ENCODE results near the gene PATE3. TPM values are rescaled to one million over a fixed set of nuclear protein-coding genes. Genes with fewer than 3 reads are reported as not detected.

Gene PATE3, protein sequence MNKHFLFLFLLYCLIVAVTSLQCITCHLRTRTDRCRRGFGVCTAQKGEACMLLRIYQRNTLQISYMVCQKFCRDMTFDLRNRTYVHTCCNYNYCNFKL
- polyA plus RNA-seq (ENCODE audit: low read depth in 6 of 6), result not detected

DNA sequence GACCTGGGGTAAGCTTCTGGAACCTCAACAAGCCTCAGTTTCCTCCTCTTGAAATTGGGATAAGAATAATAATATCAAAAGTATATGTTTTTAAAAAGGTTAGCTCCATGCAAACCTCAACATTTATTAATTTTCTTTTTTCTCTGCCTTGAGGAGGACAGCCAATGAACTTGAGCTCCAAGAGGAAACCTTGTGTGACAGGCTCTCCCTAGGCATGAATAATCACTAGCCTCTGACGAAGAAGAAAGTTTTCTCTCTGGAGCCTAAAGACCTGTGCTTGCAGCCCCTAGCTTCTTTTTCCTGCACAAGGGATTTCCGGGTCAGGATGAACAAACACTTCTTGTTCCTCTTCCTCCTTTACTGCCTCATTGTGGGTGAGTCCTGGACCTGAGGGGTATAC, at the start of gene PATE3:
Gene PATE3, plus strand, starts transcription at position 301 of the 400 bp plus-strand sequence. Its CDS starts 25 bp downstream, at position 326.
- no peak within 1 kb of the TSS for H3K4me3 Mint-ChIP-seq

DNA sequence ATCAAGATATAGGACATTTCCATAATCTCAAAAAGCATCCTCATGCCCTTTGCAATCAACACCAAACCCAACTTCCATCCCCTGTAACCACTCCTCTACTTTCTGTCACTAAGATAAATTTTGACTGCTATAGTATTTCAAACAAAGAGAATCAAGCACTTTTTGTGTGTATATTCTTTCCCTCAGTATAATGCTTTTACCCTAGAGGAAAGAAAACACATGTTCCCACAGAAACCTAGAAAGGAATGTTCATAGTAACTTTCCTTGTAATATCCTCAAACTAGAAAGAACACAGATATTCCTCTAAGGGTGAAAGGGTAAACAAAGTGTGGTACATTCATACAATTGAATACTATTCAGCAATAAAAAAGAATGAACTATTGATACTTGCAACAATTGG, 47.3 kb upstream of the PATE3 start:
- Mint-ChIP-seq H3K27ac (no peak overlapping the region), H3K27me3 (peaks cover 0 to 18% (median 8%) of the 10 kb centered on the region in 3 donors), H3K4me3 (no peak overlapping the region), H3K4me1 (no peaks in the 10 kb centered on the region), H3K9me3 (peaks cover 0 to 26% (median 11%) of the 10 kb centered on the region in 7 donors), H3K36me3 (peaks cover 0 to 8% of the 10 kb centered on the region in 2 donors)
- ATAC-seq (ENCODE audit: low read depth in 2 of 2) (no peak), DNase-seq (no peak)

More for the DNA sequence above, at the start of gene PATE3:
- ATAC-seq (ENCODE audit: low read depth in 2 of 2) (no peak), DNase-seq (no peak)
- Mint-ChIP-seq H3K4me1 (no peaks in the 10 kb centered on the region), H3K36me3 (no peaks in the 10 kb centered on the region), H3K9me3 (peaks cover 4 to 17% (median 12%) of the 10 kb centered on the region in 7 donors), H3K27me3 (peaks cover 4 to 27% (median 15%) of the 10 kb centered on the region in 3 donors), H3K27ac (peak within 1 kb of the TSS in 1 of 6 donors; percentile 27)

DNA sequence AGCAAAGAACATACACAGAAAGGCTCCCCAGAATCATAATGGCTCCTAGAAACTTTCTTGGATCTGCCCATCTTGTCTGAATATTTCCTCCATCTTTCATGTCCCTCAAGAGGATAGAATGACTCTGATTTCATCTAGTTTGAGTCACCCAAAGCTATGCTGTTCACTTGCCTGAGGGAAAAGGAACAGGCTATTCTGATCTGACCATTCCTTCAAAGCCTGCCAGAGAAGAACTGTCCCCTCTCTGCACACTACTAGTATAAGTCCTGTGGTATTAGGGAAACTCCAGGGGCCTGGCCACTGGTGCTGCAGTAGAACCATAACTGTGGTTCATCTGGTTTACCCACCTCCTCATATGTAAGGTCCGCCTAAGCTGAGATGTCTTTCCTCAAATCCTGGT, 44.2 kb upstream of the PATE3 start:
- H3K27me3 Mint-ChIP-seq, result peaks cover 0 to 14% (median 0%) of the 10 kb centered on the region in 3 donors
- H3K36me3 Mint-ChIP-seq, result no peaks in the 10 kb centered on the region
- peaks cover 0 to 7% (median 0%) of the 10 kb centered on the region in 7 donors for H3K9me3 Mint-ChIP-seq
- H3K4me1 Mint-ChIP-seq, result no peaks in the 10 kb centered on the region
- ATAC-seq (ENCODE audit: low read depth in 2 of 2) (no peak), DNase-seq (no peak)
- H3K27ac Mint-ChIP-seq, result no peak overlapping the region
- H3K4me3 Mint-ChIP-seq, result no peak overlapping the region

DNA sequence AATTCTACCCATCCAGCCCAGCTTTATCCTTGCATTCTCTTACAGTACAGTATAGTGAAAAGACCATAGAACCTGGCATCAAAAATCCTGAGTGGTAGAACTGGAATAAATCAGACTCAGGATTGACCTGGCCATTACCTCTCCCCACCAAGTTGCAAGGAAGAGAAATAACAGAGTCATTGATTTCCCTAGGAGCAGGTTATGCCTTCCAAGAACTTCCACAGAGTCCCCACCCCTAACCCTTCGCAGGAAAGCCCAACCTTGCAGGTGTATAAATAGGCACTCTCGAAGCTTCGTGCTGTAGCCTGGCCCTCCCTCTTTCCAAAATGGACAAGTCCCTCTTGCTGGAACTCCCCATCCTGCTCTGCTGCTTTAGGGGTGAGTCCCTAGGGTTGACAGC, 41.9 kb upstream of the PATE3 start, which contains the start of gene PATE1:
Gene PATE1, plus strand, starts transcription at position 301 of the 400 bp plus-strand sequence. Its CDS starts 26 bp downstream, at position 327.
- no peak for ATAC-seq (ENCODE audit: low read depth in 2 of 2)
- Mint-ChIP-seq H3K4me3 (no peak within 1 kb of the TSS), H3K4me1 (no peaks in the 10 kb centered on the region), H3K27ac (no peak within 1 kb of the TSS), H3K27me3 (peaks cover 5 to 13% (median 9%) of the 10 kb centered on the region in 3 donors), H3K36me3 (no peaks in the 10 kb centered on the region), H3K9me3 (no peaks in the 10 kb centered on the region)
- DNase-seq, result no peak

DNA sequence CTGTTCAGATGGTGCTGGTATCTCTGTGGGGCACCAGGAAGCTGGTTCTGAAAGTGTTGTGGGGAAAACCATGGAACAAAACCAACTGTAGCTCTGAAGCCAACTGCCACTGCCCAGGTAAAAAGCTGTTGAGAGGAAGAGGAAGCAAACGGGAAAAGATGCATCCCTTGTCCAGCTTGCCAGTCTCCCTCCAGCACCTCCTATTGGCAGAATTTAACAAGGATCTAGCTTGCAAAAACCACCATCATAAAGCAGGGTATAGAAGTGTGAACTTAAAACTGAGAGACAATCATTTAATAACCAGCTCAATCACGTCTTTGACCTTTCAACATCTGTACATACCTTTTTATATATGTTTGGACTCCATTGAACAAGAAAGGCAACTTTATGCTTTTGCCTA, 37.3 kb upstream of the PATE3 start:
- H3K4me3 Mint-ChIP-seq, result no peak overlapping the region
- no peaks in the 10 kb centered on the region for H3K36me3 Mint-ChIP-seq
- no peak for DNase-seq
- peaks cover 9 to 14% (median 9%) of the 10 kb centered on the region in 3 donors for H3K27me3 Mint-ChIP-seq
- peaks cover 0 to 4% (median 0%) of the 10 kb centered on the region in 7 donors for H3K9me3 Mint-ChIP-seq
- H3K4me1 Mint-ChIP-seq, result no peaks in the 10 kb centered on the region
- ATAC-seq (ENCODE audit: low read depth in 2 of 2), result no peak
- no peak overlapping the region for H3K27ac Mint-ChIP-seq

DNA sequence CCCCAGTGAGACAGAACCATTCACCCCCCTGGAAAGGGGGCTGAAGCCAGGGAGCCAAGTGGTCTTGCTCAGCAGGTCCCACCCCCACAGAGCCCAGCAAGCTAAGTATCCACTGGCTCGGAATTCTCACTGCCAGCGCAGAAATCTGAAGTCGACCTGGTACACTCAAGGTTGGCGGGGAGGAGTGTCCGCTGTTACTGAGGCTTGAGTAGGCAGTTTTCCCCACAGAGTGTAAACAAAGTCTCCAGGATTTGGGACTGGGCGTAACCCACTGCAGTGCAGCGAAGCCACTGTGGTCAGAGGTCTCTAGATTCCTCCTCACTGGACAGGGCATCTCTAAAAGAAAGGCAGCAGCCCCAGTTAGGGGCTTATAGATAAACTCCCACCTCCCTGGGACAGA, 31.9 kb upstream of the PATE3 start:
- no peaks in the 10 kb centered on the region for H3K4me1 Mint-ChIP-seq
- H3K36me3 Mint-ChIP-seq, result peaks cover 8 to 14% of the 10 kb centered on the region in 2 donors
- DNase-seq (no peak), ATAC-seq (ENCODE audit: low read depth in 2 of 2) (no peak)
- H3K9me3 Mint-ChIP-seq, result peaks cover 8 to 46% (median 18%) of the 10 kb centered on the region in 7 donors
- no peak overlapping the region for H3K27ac Mint-ChIP-seq
- H3K4me3 Mint-ChIP-seq, result no peak overlapping the region
- peaks cover 14 to 29% (median 14%) of the 10 kb centered on the region in 3 donors for H3K27me3 Mint-ChIP-seq

DNA sequence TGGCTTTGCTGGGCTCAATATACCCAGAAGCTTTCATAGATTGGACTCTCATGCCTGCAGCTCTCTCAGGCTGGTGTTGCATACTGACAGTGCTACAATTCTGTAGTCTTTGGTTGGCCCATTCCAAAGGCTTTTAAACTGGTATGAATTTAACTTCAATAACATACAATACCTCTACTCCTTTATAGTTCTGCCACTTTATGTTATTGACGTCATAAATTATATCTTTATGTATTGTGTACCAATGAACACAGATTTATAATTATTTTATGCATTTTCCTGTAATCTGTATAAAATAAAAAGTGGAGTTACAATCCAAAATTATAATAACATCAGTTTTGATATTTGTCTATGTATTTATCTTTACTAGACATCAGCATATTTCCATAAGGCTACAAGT, 25.5 kb upstream of the PATE3 start:
- Mint-ChIP-seq H3K27me3 (peaks cover 16 to 35% (median 21%) of the 10 kb centered on the region in 3 donors), H3K9me3 (peaks cover 6 to 35% (median 19%) of the 10 kb centered on the region in 7 donors), H3K36me3 (peaks cover under 1 to 9% of the 10 kb centered on the region in 2 donors), H3K27ac (no peak overlapping the region), H3K4me1 (no peaks in the 10 kb centered on the region), H3K4me3 (no peak overlapping the region)
- no peak for DNase-seq
- no peak for ATAC-seq (ENCODE audit: low read depth in 2 of 2)

DNA sequence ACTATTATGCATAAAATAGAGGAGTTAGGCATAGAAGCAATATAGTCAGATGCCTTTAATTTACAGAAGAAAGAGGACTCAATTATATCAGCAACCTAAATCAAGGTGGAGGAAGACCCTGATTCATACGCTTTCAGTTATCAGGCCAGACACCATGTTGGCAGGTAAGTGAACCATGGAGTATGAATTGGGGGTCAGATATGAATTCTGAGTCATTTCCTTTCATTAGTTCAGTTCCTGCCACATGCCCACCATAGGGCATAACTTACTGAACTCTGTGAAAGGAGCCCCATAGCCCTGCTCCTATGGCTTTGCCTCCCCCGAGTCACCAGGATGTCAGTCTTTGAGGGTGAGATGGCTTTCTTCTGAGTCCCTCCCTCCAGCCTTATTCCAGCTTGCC, 24.4 kb upstream of the PATE3 start:
- DNase-seq (no peak), ATAC-seq (ENCODE audit: low read depth in 2 of 2) (no peak)
- Mint-ChIP-seq H3K9me3 (peaks cover 0 to 25% (median 12%) of the 10 kb centered on the region in 7 donors), H3K4me1 (no peaks in the 10 kb centered on the region), H3K36me3 (peaks cover 0 to 4% of the 10 kb centered on the region in 2 donors), H3K27me3 (peaks cover 21 to 34% (median 23%) of the 10 kb centered on the region in 3 donors), H3K27ac (no peak overlapping the region), H3K4me3 (no peak overlapping the region)

DNA sequence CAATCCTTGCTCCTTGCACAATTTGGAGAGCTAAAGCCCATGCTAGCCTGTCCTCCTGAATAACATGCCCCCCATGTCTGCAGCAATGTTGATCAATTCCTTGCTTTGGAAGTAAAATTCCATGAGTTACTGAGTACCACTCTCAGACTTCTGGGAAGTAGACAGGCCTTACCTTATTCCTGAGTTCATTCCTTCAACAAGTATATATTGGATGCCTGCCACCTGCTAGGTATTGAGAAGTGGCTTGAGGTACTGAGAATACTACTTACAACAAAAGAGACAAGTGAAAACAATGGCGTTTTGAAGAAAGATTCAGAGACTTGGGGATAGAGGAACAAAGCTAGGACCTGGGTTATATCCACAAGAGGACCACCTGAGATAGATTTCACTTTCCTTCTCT, 21.7 kb upstream of the PATE3 start:
- H3K9me3 Mint-ChIP-seq, result peaks cover 0 to 3% (median 0%) of the 10 kb centered on the region in 7 donors
- H3K27me3 Mint-ChIP-seq, result peaks cover 24 to 34% (median 28%) of the 10 kb centered on the region in 3 donors
- no peak for DNase-seq
- no peaks in the 10 kb centered on the region for H3K4me1 Mint-ChIP-seq
- H3K36me3 Mint-ChIP-seq, result no peaks in the 10 kb centered on the region
- H3K27ac Mint-ChIP-seq, result no peak overlapping the region
- ATAC-seq (ENCODE audit: low read depth in 2 of 2), result no peak
- H3K4me3 Mint-ChIP-seq, result no peak overlapping the region

DNA sequence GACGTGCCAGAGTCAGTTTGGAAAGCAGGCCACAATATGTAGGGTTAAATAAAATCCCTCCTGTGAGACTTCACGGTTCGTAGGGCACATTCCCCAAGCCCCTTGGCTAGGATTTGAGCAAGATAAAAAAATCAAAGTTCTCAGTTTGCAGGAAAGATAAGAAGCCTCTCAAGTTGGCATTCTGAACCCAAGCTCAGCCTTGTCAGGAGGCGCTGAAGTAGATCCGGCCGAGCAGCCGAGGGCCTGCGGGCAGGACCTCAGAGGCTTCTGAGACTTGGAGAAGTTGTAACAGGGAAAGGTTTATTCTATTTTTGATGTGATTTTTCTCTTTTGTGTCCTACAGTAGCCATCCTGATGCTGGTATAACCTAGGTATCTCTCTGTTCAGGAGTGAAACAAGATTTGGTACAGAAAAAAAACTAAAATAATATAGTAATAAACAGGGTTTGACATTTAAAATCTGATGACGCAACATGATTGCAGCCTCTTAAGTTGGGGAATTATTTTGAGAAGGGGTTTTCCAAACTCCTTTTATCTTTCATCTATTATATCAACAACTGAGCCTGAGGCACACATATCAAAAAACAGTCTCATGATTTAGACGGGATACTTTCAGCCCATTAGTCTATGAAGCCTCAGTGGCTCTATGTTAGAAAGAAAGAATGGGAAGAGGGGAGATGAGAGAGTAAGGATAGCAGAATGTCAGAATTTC, 19.4 kb upstream of the PATE3 start:
- H3K27me3 Mint-ChIP-seq, result peaks cover 27 to 34% (median 34%) of the 10 kb centered on the region in 3 donors
- H3K4me3 Mint-ChIP-seq, result no peak overlapping the region
- no peaks in the 10 kb centered on the region for H3K4me1 Mint-ChIP-seq
- no peak overlapping the region for H3K27ac Mint-ChIP-seq
- H3K36me3 Mint-ChIP-seq, result no peaks in the 10 kb centered on the region
- DNase-seq (no peak), ATAC-seq (ENCODE audit: low read depth in 2 of 2) (no peak)
- peaks cover 0 to 2% (median 0%) of the 10 kb centered on the region in 7 donors for H3K9me3 Mint-ChIP-seq

DNA sequence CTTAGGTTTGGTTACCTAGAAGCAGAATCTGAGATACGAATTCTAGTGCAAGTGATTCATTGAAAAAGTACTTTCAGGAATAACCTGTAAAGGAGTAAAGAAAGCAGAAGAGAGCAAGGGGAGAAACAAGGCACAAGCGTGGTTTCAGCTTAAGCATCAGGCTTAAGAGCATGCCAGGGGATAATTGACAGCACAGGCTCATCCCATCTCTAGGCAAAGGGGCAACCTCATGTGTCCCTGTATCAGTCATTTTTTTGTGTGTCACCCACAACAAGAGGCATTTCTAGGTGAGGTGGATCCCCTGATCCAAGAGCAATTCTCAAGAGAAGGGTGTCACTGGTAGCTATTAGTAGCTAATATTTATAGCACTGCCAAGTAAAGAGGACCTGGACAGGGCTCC, 17.3 kb upstream of the PATE3 start:
- H3K27ac Mint-ChIP-seq, result no peak overlapping the region
- peaks cover 0 to 2% (median 0%) of the 10 kb centered on the region in 7 donors for H3K9me3 Mint-ChIP-seq
- ATAC-seq (ENCODE audit: low read depth in 2 of 2) (no peak), DNase-seq (no peak)
- no peaks in the 10 kb centered on the region for H3K4me1 Mint-ChIP-seq
- H3K4me3 Mint-ChIP-seq, result no peak overlapping the region
- peaks cover 20 to 28% (median 27%) of the 10 kb centered on the region in 3 donors for H3K27me3 Mint-ChIP-seq
- no peaks in the 10 kb centered on the region for H3K36me3 Mint-ChIP-seq

DNA sequence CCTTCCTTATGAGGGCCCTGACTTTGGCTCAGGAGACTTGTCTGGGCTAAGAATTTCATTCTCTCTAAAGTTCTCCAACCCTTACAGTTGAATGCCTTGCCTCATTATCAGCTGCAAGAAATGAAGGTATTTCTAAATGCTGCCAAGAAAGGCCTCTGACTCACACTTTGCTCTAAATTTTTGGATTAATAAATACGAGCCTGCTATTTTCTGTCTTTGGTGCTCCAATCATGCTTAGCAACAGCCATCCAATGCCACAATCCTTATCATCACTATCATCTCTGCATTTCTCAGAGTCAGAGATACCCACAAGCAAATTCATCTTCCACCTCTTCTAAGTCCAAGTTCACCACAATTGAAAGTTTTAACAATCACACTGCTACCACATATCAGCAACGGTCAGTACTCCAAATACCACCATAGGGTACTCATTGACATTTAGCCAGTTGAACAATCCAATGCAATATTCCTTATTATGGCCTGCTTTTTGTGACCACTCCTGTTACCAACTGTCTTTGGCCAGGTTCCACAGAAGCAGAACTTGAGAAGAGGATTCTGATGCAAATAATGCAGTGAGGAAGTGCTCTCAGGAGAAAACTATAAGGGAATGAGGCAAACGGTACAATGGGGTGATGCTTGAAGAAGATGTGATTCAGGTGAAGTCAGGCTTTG, 15.0 kb upstream of the PATE3 start:
- Mint-ChIP-seq H3K4me3 (no peak overlapping the region), H3K27me3 (peaks cover 21 to 27% (median 27%) of the 10 kb centered on the region in 3 donors), H3K36me3 (no peaks in the 10 kb centered on the region), H3K9me3 (peaks cover 0 to 7% (median 0%) of the 10 kb centered on the region in 7 donors), H3K4me1 (no peaks in the 10 kb centered on the region), H3K27ac (peak overlapping the region in 1 of 6 donors; percentile 0)
- DNase-seq (no peak), ATAC-seq (ENCODE audit: low read depth in 2 of 2) (no peak)

DNA sequence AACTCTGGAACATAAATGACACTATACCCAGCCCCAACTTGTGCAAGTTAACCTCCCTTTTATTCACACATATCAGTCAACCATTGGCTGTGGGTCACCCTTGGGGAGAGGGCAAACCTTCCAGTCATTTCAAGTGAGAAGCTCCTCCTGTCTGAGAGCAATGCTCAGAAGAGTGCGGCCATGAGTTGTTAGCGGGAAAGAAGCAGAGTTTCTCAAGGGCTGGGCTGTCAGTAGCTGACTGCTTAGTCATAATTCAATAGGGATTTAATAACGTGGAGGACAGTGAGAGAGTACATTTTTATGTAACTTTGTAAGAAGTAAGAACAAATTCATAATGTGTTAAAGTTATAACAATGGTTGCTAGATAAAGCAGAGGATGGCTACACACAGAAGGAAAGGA, 14.4 kb upstream of the PATE3 start:
- Mint-ChIP-seq H3K4me1 (no peaks in the 10 kb centered on the region), H3K9me3 (peaks cover 0 to 7% (median 0%) of the 10 kb centered on the region in 7 donors), H3K4me3 (no peak overlapping the region), H3K27ac (no peak overlapping the region), H3K36me3 (no peaks in the 10 kb centered on the region), H3K27me3 (peaks cover 18 to 25% (median 25%) of the 10 kb centered on the region in 3 donors)
- ATAC-seq (ENCODE audit: low read depth in 2 of 2) (no peak), DNase-seq (no peak)
